Epithelial cell of proximal tubule (primary cell): ENCODE data around the gene EMC1. TPM values are rescaled to one million over a fixed set of nuclear protein-coding genes. Genes with fewer than 3 reads are reported as not detected.

Experiments used
- DNase-seq: peaks from one replicate; pipeline ENCODE4 v3.0.0-alpha.2; 2011; ENCODE audit warnings: low read depth
- H3K4me3 ChIP-seq: 2 replicates; pipeline ENCODE4 v1.5.1; 2011; ENCODE audit warnings: low read depth, mild to moderate bottlenecking, low read length
- CTCF ChIP-seq: conservative IDR thresholded peaks from 2 replicates; pipeline ENCODE4 v1.5.1; 2012; ENCODE audit warnings: low read depth, mild to moderate bottlenecking, low read length
- total RNA-seq: library from RNA; depleted of rRNA; stranded (reverse); fragments of >200 nt; gene quantifications from 2 replicates; pipeline ENCODE4 v1.2.3, GENCODE V29; 2015

The EMC1 gene
- total RNA-seq, 1 donor from 2014 or later = 28.8 TPM

GRCh38 chr1:19197845-19198244 is 53.5 kb downstream of the EMC1 start:
- no peak for TF ChIP-seq CTCF
- DNase-seq = no peak
- no peak overlapping the region for H3K4me3 ChIP-seq

DNA sequence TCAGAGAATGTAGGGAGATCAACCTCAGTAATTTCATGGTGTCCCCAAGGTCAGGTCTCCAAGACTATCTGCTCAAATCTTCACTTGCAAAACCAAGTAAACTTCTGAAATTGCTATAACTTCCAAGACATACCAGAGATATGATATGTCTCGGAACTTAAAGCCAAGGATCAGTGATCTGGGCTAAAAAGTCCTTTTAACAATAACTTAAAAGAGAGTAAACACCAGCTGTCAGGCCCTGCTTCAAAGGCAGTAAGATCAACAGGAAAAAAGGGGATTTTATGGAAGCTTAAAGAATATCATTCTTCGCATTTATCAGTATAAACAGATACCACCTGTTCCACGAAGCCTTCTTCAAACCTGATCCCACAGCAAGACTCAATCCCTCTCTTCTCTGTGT is 55.0 kb downstream of the EMC1 start:
- no peak for DNase-seq
- no peak overlapping the region for H3K4me3 ChIP-seq
- TF ChIP-seq CTCF = no peak

GRCh38 chr1:19193004-19193403 is 58.3 kb downstream of the EMC1 start:
- no peak for DNase-seq
- TF ChIP-seq CTCF = no peak
- no peak overlapping the region for H3K4me3 ChIP-seq

DNA sequence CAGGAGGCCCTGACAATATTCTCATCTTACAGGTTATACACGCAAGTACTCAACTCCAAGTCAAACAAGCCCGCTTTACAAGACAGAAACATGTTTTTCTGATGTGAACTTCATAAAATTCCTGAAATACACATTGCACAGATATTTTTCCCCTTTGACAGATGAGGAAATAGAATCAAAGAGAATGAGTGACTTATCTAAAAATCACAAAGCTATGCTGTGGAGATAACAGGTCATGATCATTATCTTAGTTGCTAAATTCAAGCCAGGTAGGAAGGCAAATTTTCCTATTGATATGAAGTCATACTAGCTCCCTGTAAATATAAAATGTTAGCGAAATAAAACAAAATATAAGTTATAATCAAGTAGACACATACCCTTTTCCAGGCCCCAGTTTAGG is 59.5 kb downstream of the EMC1 start:
- TF ChIP-seq CTCF = no peak
- no peak overlapping the region for H3K4me3 ChIP-seq
- DNase-seq = no peak

DNA sequence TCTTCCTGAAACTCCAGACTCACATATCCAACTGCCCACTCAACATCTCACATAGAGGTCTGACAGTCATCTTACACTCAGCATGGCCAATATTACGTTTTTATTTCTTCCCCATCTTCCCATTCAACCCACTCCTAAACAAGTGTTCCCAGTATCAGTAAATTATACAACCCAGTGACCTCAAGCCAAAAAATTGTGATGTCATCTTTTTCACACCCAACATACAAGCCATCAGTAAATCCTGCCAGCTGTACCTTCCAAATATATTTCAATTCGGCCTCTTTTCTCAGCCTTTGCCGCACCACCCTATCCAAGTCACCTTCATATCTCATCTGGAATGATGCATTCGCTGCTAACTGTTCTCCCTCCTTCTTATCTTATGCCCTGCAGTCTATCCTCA is 60.9 kb downstream of the EMC1 start:
- H3K4me3 ChIP-seq = no peak overlapping the region
- no peak for DNase-seq
- no peak for TF ChIP-seq CTCF

DNA sequence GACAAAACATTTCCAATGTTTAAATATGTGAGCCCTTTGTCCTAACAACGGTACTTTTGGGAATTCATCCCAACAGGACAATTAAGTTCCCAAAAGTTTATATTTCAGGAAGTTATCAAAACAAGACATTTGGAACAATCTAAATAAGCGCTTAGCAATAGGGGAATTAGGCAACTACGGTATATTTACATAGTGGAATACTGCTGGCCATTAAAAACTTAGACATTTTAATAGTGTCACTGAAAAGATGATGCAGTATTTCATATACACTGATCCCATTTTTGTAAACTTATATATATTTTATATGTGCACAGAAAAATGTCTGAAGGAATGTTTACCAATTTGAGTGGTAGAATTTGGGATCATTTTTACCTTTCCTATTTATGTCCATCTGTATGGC is 62.1 kb downstream of the EMC1 start:
- no peak for DNase-seq
- TF ChIP-seq CTCF = no peak
- no peak overlapping the region for H3K4me3 ChIP-seq

GRCh38 chr1:19187852-19188251 is 63.5 kb downstream of the EMC1 start:
- no peak for TF ChIP-seq CTCF
- no peak for DNase-seq
- H3K4me3 ChIP-seq = no peak overlapping the region
